GM12878 (cell line): ENCODE measurements around the gene GPRIN2. TPM values are rescaled to one million over a fixed set of nuclear protein-coding genes. Genes with fewer than 3 reads are reported as not detected.

Source experiments
- ATAC-seq: fragments of 200-7000 bp; cut with Tn5 transposase; 3 replicates; pipeline ENCODE4 v1.9.1; 2020; ENCODE audit warnings: mild to moderate bottlenecking, moderate library complexity
- BruUV-seq: library from RNA; stranded (reverse); fragments of 400-500 nt; replicated peaks from 2 replicates; lab custom pipeline; 2021; lab: Mats Ljungman, UMichigan
- CTCF ChIA-PET: fragments of 300-600 bp; sonication (Branson Sonifier 250); formaldehyde crosslinking; extraction: SDS; loops from one replicate; lab custom pipeline; 2021; ENCODE audit warnings: inconsistent platforms; lab: Yijun Ruan, JAX
- POLR2A ChIA-PET: fragments of 350-600 bp; formaldehyde crosslinking; extraction: SDS; loops from one replicate; lab custom pipeline; 2021; ENCODE audit warnings: inconsistent platforms; lab: Charles Lee
- RAD21 ChIA-PET: fragments of 300-600 bp; sonication (Branson Sonifier 250); formaldehyde crosslinking; loops from one replicate; lab custom pipeline; 2023; ENCODE audit warnings: antibody characterized with exemption; ENCODE audit not compliant: unreplicated experiment; lab: Charles Lee
- SMC1A ChIA-PET: fragments of 300-600 bp; sonication (Branson Sonifier 250); formaldehyde crosslinking; loops from one replicate; lab custom pipeline; 2023; ENCODE audit not compliant: unreplicated experiment, uncharacterized antibody; lab: Charles Lee
- DNase-seq: peaks from one replicate; pipeline ENCODE4 v3.0.0-alpha.2; 2011; ENCODE audit warnings: low read depth, low spot score
- FAIRE-seq: peaks from 3 replicates; lab custom pipeline; 2011; peaks lifted over from hg19 to GRCh38; lab: Jason Lieb, UNC
- H2AFZ ChIP-seq: 2 replicates; pipeline ENCODE4 v1.6.0; 2011; ENCODE audit warnings: low read depth, low read length, control low read depth; ENCODE audit not compliant: control insufficient read depth
- H3K27ac ChIP-seq: 2 replicates; pipeline ENCODE4 v1.5.1; 2011; ENCODE audit warnings: control low read depth; ENCODE audit not compliant: control insufficient read depth, insufficient read depth
- H3K27me3 ChIP-seq, 2 experiments: replicated peaks in 1 of 2; 2 replicates each; pipeline versions ENCODE4 v1.6.0 to v1.6.1; 2011; ENCODE audit warnings: low read length in 1 of 2; ENCODE audit not compliant: control insufficient read depth in 2 of 2, insufficient read depth in 2 of 2
- H3K36me3 ChIP-seq, 2 experiments: 2 replicates each; pipeline ENCODE4 v1.5.1; 2011; ENCODE audit warnings: low read length in 1 of 2; ENCODE audit not compliant: control insufficient read depth in 2 of 2, insufficient read depth in 2 of 2
- H3K4me1 ChIP-seq: 2 replicates; pipeline ENCODE4 v1.6.1; 2011; ENCODE audit warnings: mild to moderate bottlenecking, low read length, moderate library complexity, mixed read lengths; ENCODE audit not compliant: control insufficient read depth, insufficient read depth
- H3K4me2 ChIP-seq: 2 replicates; pipeline ENCODE4 v1.6.0; 2011; ENCODE audit warnings: control low read depth; ENCODE audit not compliant: control insufficient read depth, insufficient read depth
- H3K4me3 ChIP-seq: fragments of 200-600 bp; sonication (generic); 2 replicates; pipeline ENCODE4 v1.5.1; 2016
- H3K79me2 ChIP-seq: 2 replicates; pipeline ENCODE4 v1.6.0; 2011; ENCODE audit warnings: low read length; ENCODE audit not compliant: control insufficient read depth, insufficient read depth
- H3K9ac ChIP-seq: 2 replicates; pipeline ENCODE4 v1.8.0; 2011; ENCODE audit warnings: low read length, control low read depth, mixed read lengths; ENCODE audit not compliant: control insufficient read depth, insufficient read depth
- H3K9me3 ChIP-seq: replicated peaks from 3 replicates; pipeline ENCODE4 v1.5.1; 2011; ENCODE audit warnings: mild to moderate bottlenecking, low read length; ENCODE audit not compliant: control insufficient read depth, insufficient read depth
- H4K20me1 ChIP-seq: 2 replicates; pipeline ENCODE4 v1.6.0; 2011; ENCODE audit not compliant: control insufficient read depth, insufficient read depth
- BMI1 ChIP-seq: fragments of 450-650 bp; IDR thresholded peaks from 2 replicates; pipeline ENCODE4 v1.6.1; 2016; ENCODE audit warnings: mild to moderate bottlenecking, moderate library complexity, borderline replicate concordance
- FOXK2 ChIP-seq: fragments of 450-650 bp; IDR thresholded peaks from 2 replicates; pipeline ENCODE4 v1.6.1; 2017; ENCODE audit warnings: mild to moderate bottlenecking, moderate library complexity
- HDGF ChIP-seq: fragments of 450-650 bp; IDR thresholded peaks from 2 replicates; pipeline ENCODE4 v1.6.1; 2016; ENCODE audit warnings: antibody characterized with exemption
- MYC ChIP-seq: IDR thresholded peaks from 2 replicates; pipeline ENCODE4 v1.6.1; 2011; ENCODE audit warnings: mild to moderate bottlenecking, low read length, moderate library complexity, inconsistent platforms; ENCODE audit not compliant: insufficient read depth, insufficient replicate concordance, insufficient read length, severe bottlenecking
- NBN ChIP-seq: fragments of 450-650 bp; IDR thresholded peaks from 2 replicates; pipeline ENCODE4 v1.6.1; 2016
- PAX5 ChIP-seq: IDR thresholded peaks from 2 replicates; pipeline ENCODE4 v1.6.1; 2011; ENCODE audit warnings: low read depth, low read length, borderline replicate concordance
- RUNX3 ChIP-seq: IDR thresholded peaks from 2 replicates; pipeline ENCODE4 v1.6.1; 2012; ENCODE audit warnings: low read length, inconsistent platforms
- WGBS: methylation state at CpG from one replicate; pipeline ENCODE4 v1.1.6; 2016; ENCODE audit warnings: low lambda C conversion rate; ENCODE audit not compliant: insufficient replicate concordance, insufficient coverage; ENCODE audit errors: missing lambda C conversion rate; 5-methylcytosine and 5-hydroxymethylcytosine counted together
- in situ Hi-C: fragments of 300-500 bp; cut with MboI; formaldehyde crosslinking; loops from 9 replicates; pipeline ENCODE4 v1.14.3; 2018; ENCODE audit warnings: mixed read lengths
- intact Hi-C: fragments of 100-400 bp; cut with micrococcal nuclease; formaldehyde crosslinking; loops from one replicate; pipeline ENCODE4 v1.14.2; 2022; ENCODE audit not compliant: unreplicated experiment
- polyA plus RNA-seq, 11 experiments: library from polyadenylated mRNA; depleted of rRNA in 4 of 11; unstranded in 6 of 11; stranded (reverse) in 5 of 11; fragments of >200 nt; fragmentation: Nextera tagmentation in 4 of 11; fragmentation: Illumina TruSeq in 1 of 11; extraction: Ambion mirVana in 4 of 11; extraction: Trizol in 1 of 11; gene quantifications; 1 replicate in 1 of 11; 2 replicates in 10 of 11; pipeline versions ENCODE4 v1.2.1 to v1.2.3, GENCODE V29; 2011 to 2016; ENCODE audit warnings: inconsistent platforms in 2 of 11, missing spikeins in 2 of 11, low read depth in 1 of 11
- total RNA-seq, 4 experiments: library from RNA; depleted of rRNA in 3 of 4; stranded (reverse); fragments of >200 nt in 3 of 4; fragmentation: Illumina TruSeq in 1 of 4; extraction: Trizol in 1 of 4; gene quantifications; 2 replicates each; pipeline versions ENCODE4 v1.2.1 to v1.2.3, GENCODE V29; 2013 to 2021
- TF ChIP-seq, protein P1 (sequence below): fragments of 450-650 bp; IDR thresholded peaks from 2 replicates; pipeline ENCODE4 v1.6.1; 2016; ENCODE audit warnings: mild to moderate bottlenecking
- TF ChIP-seq, protein P2 (sequence below): IDR thresholded peaks from 2 replicates; pipeline ENCODE4 v1.6.1; 2012; ENCODE audit warnings: low read depth, low read length, improper control_type of control experiment
- TF ChIP-seq, protein P3 (sequence below): fragments of 450-650 bp; IDR thresholded peaks from 2 replicates; pipeline ENCODE4 v1.6.1; 2018; ENCODE audit warnings: borderline replicate concordance, mild to moderate bottlenecking; ENCODE audit not compliant: partially characterized antibody

The GPRIN2 gene
- total and polyA plus RNA-seq, 10 of the 15 experiments (the other 5 are each of a cell fraction or from before 2014, with no cell fraction given): 0.13 TPM; not detected in 9

DNA sequence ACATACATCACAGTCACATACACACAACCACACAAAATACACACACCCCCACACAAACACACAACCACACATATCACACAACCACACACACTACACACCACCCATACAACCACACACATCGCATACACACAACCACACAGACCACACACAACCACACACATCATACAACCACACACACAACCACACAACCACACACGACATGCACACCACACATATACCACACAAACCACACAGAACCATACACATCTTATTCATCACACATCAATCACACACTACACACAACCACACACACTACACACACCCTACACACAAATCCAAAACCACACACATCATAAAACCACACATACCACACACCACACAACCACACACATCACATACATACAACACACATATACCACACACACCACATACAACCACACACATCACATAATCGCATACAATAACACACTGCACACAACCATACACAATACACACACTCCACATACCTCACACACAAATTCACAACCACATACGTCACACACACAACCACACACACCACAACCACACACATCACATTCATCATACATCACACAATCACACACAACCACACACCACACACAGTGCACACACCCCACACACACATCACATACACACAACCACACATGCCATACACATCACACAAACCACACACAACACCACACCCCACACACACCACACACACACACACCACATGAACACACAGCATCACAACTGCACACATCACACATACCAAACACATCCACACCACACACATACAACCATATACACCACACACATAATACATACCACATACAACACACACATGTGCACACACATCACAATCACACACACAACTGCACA, 30.4 kb downstream of the GPRIN2 start:
- Histone ChIP-seq H3K9ac (no peak overlapping the region), H3K4me3 (no peak overlapping the region), H3K4me2 (no peak overlapping the region), H3K4me1 (no peaks in the 10 kb centered on the region), H4K20me1 (no peaks in the 10 kb centered on the region), H3K79me2 (no peaks in the 10 kb centered on the region), H2AFZ (no peak overlapping the region), H3K36me3 (no peaks in the 10 kb centered on the region), H3K9me3 (no peaks in the 10 kb centered on the region), H3K27ac (no peak overlapping the region), H3K27me3 (no peaks in the 10 kb centered on the region)
- CTCF ChIA-PET: no interaction called here
- 63% methylated on average over 4 of the region's 4 CpGs for WGBS
- RAD21 ChIA-PET: no interaction called here
- TF ChIP-seq PAX5 (0 out of 2 replicates have a peak, but pooled peaks have one; percentile 29), MYC (no peak), BMI1 (peak; percentile 13; the same call in 1 of the 2 replicates), RUNX3 (0 out of 2 replicates have a peak, but pooled peaks have one; percentile 26), NBN (peak; percentile 17; the same call in 1 of the 2 replicates), FOXK2 (peak; percentile 29; the same call in 1 of the 2 replicates), HDGF (peak; percentile 72)
- TF ChIP-seq, protein P1, sequence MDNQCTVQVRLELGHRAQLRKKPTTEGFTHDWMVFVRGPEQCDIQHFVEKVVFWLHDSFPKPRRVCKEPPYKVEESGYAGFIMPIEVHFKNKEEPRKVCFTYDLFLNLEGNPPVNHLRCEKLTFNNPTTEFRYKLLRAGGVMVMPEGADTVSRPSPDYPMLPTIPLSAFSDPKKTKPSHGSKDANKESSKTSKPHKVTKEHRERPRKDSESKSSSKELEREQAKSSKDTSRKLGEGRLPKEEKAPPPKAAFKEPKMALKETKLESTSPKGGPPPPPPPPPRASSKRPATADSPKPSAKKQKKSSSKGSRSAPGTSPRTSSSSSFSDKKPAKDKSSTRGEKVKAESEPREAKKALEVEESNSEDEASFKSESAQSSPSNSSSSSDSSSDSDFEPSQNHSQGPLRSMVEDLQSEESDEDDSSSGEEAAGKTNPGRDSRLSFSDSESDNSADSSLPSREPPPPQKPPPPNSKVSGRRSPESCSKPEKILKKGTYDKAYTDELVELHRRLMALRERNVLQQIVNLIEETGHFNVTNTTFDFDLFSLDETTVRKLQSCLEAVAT: peak; percentile 52; the same call in 1 of the 2 replicates
- TF ChIP-seq, protein P2, sequence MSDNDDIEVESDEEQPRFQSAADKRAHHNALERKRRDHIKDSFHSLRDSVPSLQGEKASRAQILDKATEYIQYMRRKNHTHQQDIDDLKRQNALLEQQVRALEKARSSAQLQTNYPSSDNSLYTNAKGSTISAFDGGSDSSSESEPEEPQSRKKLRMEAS: no peak
- TF ChIP-seq, protein P3, sequence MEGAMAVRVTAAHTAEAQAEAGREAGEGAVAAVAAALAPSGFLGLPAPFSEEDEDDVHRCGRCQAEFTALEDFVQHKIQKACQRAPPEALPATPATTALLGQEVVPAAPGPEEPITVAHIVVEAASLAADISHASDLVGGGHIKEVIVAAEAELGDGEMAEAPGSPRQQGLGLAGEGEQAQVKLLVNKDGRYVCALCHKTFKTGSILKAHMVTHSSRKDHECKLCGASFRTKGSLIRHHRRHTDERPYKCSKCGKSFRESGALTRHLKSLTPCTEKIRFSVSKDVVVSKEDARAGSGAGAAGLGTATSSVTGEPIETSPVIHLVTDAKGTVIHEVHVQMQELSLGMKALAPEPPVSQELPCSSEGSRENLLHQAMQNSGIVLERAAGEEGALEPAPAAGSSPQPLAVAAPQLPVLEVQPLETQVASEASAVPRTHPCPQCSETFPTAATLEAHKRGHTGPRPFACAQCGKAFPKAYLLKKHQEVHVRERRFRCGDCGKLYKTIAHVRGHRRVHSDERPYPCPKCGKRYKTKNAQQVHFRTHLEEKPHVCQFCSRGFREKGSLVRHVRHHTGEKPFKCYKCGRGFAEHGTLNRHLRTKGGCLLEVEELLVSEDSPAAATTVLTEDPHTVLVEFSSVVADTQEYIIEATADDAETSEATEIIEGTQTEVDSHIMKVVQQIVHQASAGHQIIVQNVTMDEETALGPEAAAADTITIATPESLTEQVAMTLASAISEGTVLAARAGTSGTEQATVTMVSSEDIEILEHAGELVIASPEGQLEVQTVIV: peak; percentile 11
- peak; percentile 85 for FAIRE-seq
- DNase-seq: no peak
- BruUV-seq: no TSS peak
- no peak for ATAC-seq
- in situ Hi-C loops (no loop called here), intact Hi-C loops (loop anchor here (10.0 kb wide), 1 partner anchor 301 kb away; no protein-coding TSS in a partner anchor)
- POLR2A ChIA-PET: no interaction called here
- SMC1A ChIA-PET: no interaction called here
